ENCODE measurements around the gene OAF. TPM values are rescaled to one million over a fixed set of nuclear protein-coding genes. Genes with fewer than 3 reads are reported as not detected.
A peak's percentile ranks its signal among the peaks of the same experiment; 100 is the strongest.
"Not testable (repeated sequence)": the region's sequence is repeated elsewhere in the genome, so short reads cannot be mapped to it uniquely, and the experiment has no call there.

Gene OAF
- total RNA-seq, 4 donors from 2014 or later: 30.0 to 100 (median 42.4) TPM

GRCh38 chr11:120174866-120175265 lies 36.0 kb upstream of the OAF start:
- 49 to 94% methylated on average over 2 to 3 of the region's 4 CpGs for WGBS, 2 donors (ENCODE audit: low coverage in 1 of 2)
- no peak for ATAC-seq
- Histone ChIP-seq H3K36me3 (no peaks in the 10 kb centered on the region), H3K9me3 (no peaks in the 10 kb centered on the region), H3K4me3 (no peak overlapping the region), H3K4me1 (peaks cover 0 to 38% (median 5%) of the 10 kb centered on the region in 3 donors), H3K27ac (no peak overlapping the region), H3K27me3 (peaks cover 46% of the 10 kb centered on the region)
- no peak for TF ChIP-seq POLR2A (IDR thresholded peaks at IDR 0.05)
- TF ChIP-seq CTCF (IDR thresholded peaks at IDR 0.05): no peak
- no peak for TF ChIP-seq EP300 (IDR thresholded peaks at IDR 0.05)
- no peak for TF ChIP-seq POLR2AphosphoS5 (IDR thresholded peaks at IDR 0.05)

- Histone ChIP-seq H3K4me1 (peaks cover 0 to 54% (median 20%) of the 10 kb centered on the region in 3 donors), H3K9me3 (no peaks in the 10 kb centered on the region), H3K27me3 (peaks cover 9% of the 10 kb centered on the region), H3K36me3 (no peaks in the 10 kb centered on the region), H3K27ac (peak overlapping the region in 3 of 4 donors; percentile 33 to 76 (median 48)), H3K4me3 (no peak overlapping the region)
- TF ChIP-seq POLR2AphosphoS5 (IDR thresholded peaks at IDR 0.05) (no peak), POLR2A (IDR thresholded peaks at IDR 0.05) (no peak), CTCF (IDR thresholded peaks at IDR 0.05) (no peak), EP300 (IDR thresholded peaks at IDR 0.05) (no peak)
- no peak for ATAC-seq
- WGBS, 2 donors (ENCODE audit: low coverage in 1 of 2): 20 to 83% methylated on average over 3 of the region's 5 CpGs
These were observed 32.2 kb upstream of the OAF start for GRCh38 chr11:120178561-120179056.

GRCh38 chr11:120179057-120179672 lies 31.7 kb upstream of the OAF start:
- Histone ChIP-seq H3K4me3 (no peak overlapping the region), H3K36me3 (no peaks in the 10 kb centered on the region), H3K27me3 (peaks cover 7% of the 10 kb centered on the region), H3K9me3 (no peaks in the 10 kb centered on the region), H3K4me1 (peaks cover 0 to 57% (median 23%) of the 10 kb centered on the region in 3 donors), H3K27ac (peak overlapping the region in 3 of 4 donors; percentile 33 to 76 (median 48))
- TF ChIP-seq POLR2AphosphoS5 (IDR thresholded peaks at IDR 0.05): no peak
- no peak for TF ChIP-seq EP300 (IDR thresholded peaks at IDR 0.05)
- TF ChIP-seq POLR2A (IDR thresholded peaks at IDR 0.05): no peak
- no peak for TF ChIP-seq CTCF (IDR thresholded peaks at IDR 0.05)
- no peak for ATAC-seq
- 62 to 78% methylated on average over 7 to 9 of the region's 10 CpGs for WGBS, 2 donors (ENCODE audit: low coverage in 1 of 2)

- ATAC-seq, H3K27me3 ChIP-seq, H3K36me3 ChIP-seq, H3K9me3 ChIP-seq, H3K4me3 ChIP-seq: not testable (repeated sequence)
- 80 to 86% methylated on average over 1 to 2 of the region's 6 CpGs for WGBS, 2 donors (ENCODE audit: low coverage in 1 of 2)
- peak overlapping the region in 3 of 4 donors; percentile 43 to 76 (median 60) for H3K27ac ChIP-seq
- peaks cover 0 to 66% (median 25%) of the 10 kb centered on the region in 3 donors for H3K4me1 ChIP-seq
These were observed 30.8 kb upstream of the OAF start for GRCh38 chr11:120180063-120180462.

GRCh38 chr11:120180551-120181232 lies 30.1 kb upstream of the OAF start:
- Histone ChIP-seq H3K27ac (peak overlapping the region in 3 of 4 donors; percentile 43 to 76 (median 60)), H3K36me3 (no peaks in the 10 kb centered on the region), H3K9me3 (no peaks in the 10 kb centered on the region), H3K4me1 (peaks cover 0 to 73% (median 32%) of the 10 kb centered on the region in 3 donors), H3K4me3 (no peak overlapping the region), H3K27me3 (peaks cover 7% of the 10 kb centered on the region)
- TF ChIP-seq CTCF (IDR thresholded peaks at IDR 0.05) (peak in 1 of 4 experiments; percentile 19), POLR2AphosphoS5 (IDR thresholded peaks at IDR 0.05) (no peak)
- 90% methylated on average over 2 of the region's 11 CpGs; no CpG with 5 or more reads in 1 of the 2 donors for WGBS, 2 donors (ENCODE audit: low coverage in 1 of 2)
- ATAC-seq: peak; percentile 10
